UCSD-AML1 (cell line): Measurements from ENCODE around the gene MACROD1.

Experiments
- DNase-seq: peaks from one replicate; lab custom pipeline; 2025; ENCODE audit not compliant: unreplicated experiment; lab: John Stamatoyannopoulos, UW

The MACROD1 gene

DNA sequence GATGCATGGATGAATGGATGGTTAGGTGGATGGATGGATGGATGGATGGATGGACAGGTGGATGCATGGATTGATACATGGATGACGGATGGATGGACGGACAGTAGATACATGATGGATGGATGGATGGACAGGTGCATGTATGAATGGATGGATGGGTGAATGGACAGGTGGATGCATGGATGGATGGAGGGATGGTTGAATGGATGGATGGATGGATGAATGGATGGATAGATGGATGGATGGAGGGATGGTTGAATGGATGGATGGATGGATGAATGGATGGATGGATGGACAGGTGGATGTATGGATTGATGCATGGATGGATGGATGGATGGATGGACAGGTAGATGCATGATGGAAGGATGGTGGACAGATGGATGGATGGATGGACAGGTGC is 51.7 kb downstream of the MACROD1 start:
- no peak for DNase-seq

DNA sequence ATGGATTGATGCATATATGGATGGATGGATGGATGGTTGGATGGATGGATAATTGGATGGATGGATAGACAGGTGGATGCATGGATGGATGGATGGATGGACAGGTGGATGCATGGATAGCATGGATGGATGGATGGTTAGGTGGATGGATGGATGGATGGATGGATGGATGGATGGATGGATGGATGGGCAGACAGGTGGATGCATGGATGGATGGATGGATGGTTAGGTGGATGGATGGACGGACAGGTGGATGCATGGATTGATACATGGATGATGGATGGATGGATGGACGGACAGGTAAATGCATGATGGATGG is 52.5 kb downstream of the MACROD1 start:
- no peak for DNase-seq

- no peak for DNase-seq
Measured at GRCh38 chr11:64112771-64113461, 53.0 kb downstream of the MACROD1 start.

DNA sequence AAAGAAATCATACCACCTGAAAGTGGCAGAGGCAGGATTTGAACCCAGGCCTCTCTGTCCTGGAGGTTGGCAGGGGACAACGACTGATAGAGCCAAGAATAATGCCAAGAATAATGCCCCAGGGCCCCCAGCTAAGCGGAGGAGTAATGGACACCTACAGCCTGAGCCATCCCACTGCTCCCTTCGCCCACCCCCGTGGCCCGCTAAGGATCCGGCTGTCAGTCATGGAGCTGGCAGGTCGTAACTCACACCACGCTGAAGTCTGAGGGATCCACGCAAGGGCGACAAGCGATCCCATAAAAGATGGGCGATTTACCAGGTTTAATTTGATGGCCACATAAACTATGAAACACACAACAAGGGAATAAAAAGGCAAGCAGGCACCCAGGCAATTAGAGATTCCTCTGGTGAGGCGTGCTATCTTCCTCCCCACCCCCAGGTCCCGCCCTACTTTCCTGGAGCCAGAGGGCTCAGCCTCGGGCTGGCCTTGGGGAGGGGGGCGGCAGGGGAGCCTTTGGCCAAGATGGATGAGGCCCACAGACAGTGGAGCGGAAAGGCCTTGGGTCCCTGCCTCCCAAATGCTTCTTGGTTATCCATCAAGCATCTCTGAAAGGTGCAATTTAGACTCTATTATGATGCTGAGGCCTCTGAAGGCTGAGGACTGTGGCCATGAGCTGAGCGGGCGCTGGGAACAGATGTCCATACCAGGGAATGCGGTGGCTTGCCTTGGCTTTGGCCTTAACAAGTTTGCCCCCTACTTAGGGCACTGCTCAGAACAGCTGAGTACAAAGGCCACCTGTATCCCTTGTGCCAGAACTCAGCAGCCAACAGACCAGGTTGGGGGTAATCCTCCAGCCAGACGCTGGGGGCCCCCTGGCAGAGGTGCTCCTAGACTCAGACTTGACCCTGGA is 55.2 kb downstream of the MACROD1 start:
- DNase-seq, result no peak

- DNase-seq, result no peak
Measured at GRCh38 chr11:64109332-64109731, 56.6 kb downstream of the MACROD1 start.

DNA sequence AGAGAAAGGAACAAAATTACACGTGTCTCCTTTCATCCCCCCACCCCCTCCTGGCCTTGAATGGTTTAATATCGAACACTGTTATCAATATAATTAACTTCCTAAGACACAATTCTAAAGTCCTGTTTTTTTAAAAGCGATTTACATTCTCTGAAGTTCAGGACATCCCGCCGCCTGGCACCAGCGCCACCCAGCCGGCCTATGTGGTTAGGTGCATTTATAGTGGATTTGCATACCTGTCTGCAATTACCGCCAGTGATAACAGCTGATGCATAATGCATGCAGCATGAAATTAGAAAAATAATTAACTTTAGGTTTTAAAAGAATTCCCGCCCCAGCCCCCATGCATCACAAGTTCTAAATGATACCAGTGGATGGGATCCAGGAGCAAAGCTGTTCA is 58.6 kb downstream of the MACROD1 start:
- no peak for DNase-seq

- DNase-seq, result no peak
Measured at GRCh38 chr11:64104632-64105031, 61.3 kb downstream of the MACROD1 start.

DNA sequence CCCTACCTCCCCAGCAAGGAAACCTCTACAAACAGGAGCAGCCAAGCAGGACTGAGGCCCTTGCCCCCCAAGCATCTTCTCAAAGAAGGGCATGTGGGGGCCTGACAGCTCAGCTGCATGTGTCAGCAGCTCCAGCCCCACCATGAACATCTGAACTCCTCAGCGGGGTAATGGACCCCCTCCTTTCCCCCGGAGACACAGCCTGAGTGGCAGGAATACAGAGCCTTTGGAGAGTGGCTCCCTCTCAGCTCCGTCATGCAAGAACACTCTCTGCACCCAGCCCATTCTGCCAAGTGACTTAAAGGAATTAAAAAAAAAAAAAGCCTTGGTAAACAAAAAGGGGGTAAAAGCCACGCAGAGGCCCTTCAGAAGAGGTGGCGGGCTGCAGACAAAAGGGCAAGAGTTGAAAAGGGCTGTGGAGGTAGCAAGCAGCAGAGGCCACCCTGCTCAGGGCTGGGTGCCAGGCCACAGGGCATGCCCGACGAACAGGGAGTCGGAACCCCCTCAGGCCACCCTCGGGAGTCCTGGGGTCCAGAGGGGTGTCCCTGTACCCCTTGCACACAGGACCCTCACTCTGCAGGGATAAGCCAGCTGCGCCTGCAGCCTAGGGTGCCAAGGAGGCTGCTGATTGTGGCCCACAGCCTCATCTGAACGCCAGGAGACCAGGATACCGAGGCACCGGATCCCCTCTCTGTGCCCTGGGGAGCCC is 62.5 kb downstream of the MACROD1 start:
- DNase-seq, result no peak

DNA sequence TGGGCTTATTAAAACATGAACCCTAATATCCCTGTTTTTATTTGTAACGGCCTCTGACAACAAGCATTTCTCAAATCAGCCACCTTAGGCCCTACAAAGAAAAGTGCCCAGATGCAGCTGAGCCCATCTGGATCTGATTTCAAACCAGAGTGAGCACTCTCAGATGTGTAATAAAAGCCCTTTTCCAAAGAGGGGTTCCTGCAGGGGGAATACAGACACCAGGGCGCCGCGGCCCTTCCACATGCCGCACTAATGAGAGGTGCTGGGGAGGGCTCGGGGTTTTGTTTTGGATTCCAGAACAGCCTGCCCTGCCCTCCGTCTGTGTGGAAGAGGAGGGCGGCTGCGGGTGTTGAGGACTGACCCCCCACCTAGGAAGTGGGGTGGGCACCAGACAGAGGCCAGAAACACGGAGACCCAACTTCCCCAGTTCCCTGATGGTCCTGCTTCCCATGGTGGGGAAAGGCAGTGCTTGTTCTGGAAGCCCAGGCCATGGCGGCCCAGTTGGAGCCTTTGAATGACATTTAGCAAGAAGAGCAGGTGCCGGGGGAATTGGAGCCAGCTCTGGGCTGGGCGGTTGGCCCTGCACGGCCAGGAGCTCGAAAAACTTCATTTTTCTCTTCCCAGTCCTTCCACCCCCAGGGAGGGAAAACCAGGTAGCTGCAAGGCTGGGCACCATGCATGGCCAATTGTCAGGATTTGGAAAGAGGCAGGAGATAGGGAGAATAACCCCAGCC is 63.7 kb downstream of the MACROD1 start:
- no peak for DNase-seq

DNA sequence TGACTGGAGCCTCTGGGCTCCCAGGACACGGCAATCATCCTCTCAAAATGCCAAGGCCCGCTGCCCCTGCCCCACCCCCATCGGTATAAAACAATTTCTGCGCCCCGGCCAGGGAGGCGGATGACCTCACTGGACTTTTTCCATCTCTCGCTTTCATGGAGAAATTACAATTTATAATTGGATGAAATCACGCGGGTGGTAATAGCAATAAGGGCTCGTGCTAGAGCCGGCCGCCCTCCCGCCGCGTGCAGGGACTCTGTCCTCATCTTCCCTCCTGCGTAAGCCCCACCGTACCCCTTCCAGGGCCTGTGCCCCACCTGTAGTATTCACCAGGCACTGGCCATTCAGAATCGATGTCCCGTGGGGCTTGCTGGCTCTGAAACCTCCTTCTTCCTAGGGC is 64.5 kb downstream of the MACROD1 start:
- DNase-seq, result no peak

- DNase-seq, result no peak
Measured at GRCh38 chr11:64100782-64101353, 65.0 kb downstream of the MACROD1 start.

- DNase-seq, result no peak
Measured at GRCh38 chr11:64100360-64100759, 65.6 kb downstream of the MACROD1 start.

DNA sequence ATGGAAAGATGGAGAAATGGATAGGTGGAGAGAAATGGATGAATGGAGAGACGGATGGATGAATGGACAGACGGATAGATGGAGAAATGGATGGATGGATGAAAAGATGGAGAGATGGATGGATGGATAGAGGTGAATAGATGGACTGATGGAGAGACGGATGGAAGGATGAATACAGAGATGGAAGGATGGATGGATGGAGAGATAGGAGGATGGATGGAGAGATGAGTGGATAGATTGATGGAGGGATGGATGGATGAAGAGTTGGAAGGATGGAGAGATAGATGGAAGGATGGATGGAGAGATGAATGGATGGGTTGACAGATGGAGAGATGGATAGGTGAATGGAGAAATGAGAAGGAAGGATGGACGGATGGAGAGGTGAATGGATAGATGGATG is 66.5 kb downstream of the MACROD1 start:
- DNase-seq, result no peak

GRCh38 chr11:64098318-64098831 is 67.5 kb downstream of the MACROD1 start:
- DNase-seq, result no peak

- DNase-seq, result no peak
Measured at GRCh38 chr11:64097468-64098317, 68.2 kb downstream of the MACROD1 start.

DNA sequence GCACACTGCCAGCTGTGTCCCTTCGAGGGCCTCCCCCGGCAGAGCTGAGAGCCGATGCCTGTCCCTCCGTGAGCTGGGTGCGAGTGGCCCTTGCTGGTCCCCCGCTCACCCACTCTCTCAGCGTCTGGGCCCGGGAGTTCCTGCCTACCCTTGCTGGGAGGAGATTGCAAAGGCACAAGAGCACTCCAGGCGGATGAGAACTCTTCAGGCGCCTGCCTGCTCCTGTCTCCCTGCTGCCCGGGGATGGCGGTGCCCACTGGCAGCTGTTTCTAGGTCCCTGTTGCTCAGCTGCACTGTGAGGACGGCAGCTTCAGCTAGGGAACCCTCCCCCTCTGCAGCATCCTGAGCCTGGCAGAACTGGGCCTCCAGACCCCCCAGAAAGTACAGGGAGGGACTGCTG is 69.1 kb downstream of the MACROD1 start:
- no peak for DNase-seq

DNA sequence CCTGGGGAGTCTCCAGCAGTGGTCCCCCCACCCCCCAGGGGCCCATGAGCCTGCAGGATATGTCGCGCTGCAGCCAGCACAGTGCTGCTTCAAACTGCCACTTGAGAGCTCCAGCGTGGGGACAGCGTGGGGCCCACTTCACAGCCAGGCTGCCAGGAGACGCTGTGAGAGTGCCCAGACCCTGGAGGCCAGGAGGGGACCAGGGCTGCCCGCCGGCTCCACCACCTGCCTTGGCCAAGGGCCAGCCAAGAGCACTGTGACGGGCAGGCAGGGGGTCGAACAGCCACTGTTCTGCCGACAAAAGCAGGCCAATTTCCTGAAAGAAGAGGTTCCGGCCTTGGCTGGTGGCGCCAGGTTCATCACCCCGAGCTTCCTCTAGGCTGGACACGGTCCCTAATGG is 70.0 kb downstream of the MACROD1 start:
- DNase-seq, result no peak

GRCh38 chr11:64095273-64095817 is 70.6 kb downstream of the MACROD1 start:
- DNase-seq, result no peak

GRCh38 chr11:64094463-64095260 is 71.3 kb downstream of the MACROD1 start:
- DNase-seq, result peak; percentile 78
